K562 (cell line): ENCODE results near the gene ZNF655. TPM values are rescaled to one million over a fixed set of nuclear protein-coding genes. Genes with fewer than 3 reads are reported as not detected.
A peak's percentile ranks its signal among the peaks of the same experiment; 100 is the strongest.

Source experiments
- CHCHD3 ChIP-seq: fragments of 250-450 bp; sonication (Bioruptor Pico); IDR thresholded peaks from 2 replicates; pipeline ENCODE4 v2.1.2; 2022; ENCODE audit warnings: mild to moderate bottlenecking
- CTBP1 ChIP-seq: fragments of 450-650 bp; IDR thresholded peaks from 2 replicates; pipeline ENCODE4 v1.6.1; 2016; ENCODE audit warnings: borderline replicate concordance
- HES1 ChIP-seq: fragments of 450-650 bp; IDR thresholded peaks from 2 replicates; pipeline ENCODE4 v1.6.1; 2016; ENCODE audit warnings: low read depth, mild to moderate bottlenecking, moderate library complexity
- HNRNPH1 ChIP-seq: fragments of 200-400 bp; formaldehyde crosslinking; optimal IDR thresholded peaks from 2 replicates; pipeline ENCODE3; 2017; ENCODE audit warnings: low read depth, mild to moderate bottlenecking, low read length, moderate library complexity
- KDM1A ChIP-seq, 2 experiments: fragments of 450-650 bp; IDR thresholded peaks; 2 replicates each; pipeline ENCODE4 v1.6.1; 2016; ENCODE audit warnings: mild to moderate bottlenecking in 2 of 2
- L3MBTL2 ChIP-seq: fragments of 450-650 bp; IDR thresholded peaks from 2 replicates; pipeline ENCODE4 v1.6.1; 2016; ENCODE audit warnings: mild to moderate bottlenecking, moderate library complexity
- LCOR ChIP-seq: sonication (generic); formaldehyde crosslinking; IDR thresholded peaks from 2 replicates; pipeline ENCODE4 v1.8.0; 2022; ENCODE audit warnings: mild to moderate bottlenecking, missing genetic modification reagents
- MAX ChIP-seq: sonication (generic); formaldehyde crosslinking; IDR thresholded peaks from 2 replicates; pipeline ENCODE4 v1.9.0; 2022; ENCODE audit warnings: mild to moderate bottlenecking, missing genetic modification reagents
- MEIS2 ChIP-seq: fragments of 450-650 bp; IDR thresholded peaks from 2 replicates; pipeline ENCODE4 v1.6.1; 2014; ENCODE audit warnings: mild to moderate bottlenecking; ENCODE audit not compliant: partially characterized antibody
- NCOR1 ChIP-seq: fragments of 450-650 bp; IDR thresholded peaks from 2 replicates; pipeline ENCODE4 v1.6.1; 2016; ENCODE audit warnings: mild to moderate bottlenecking, moderate library complexity
- NR2C1 ChIP-seq, 2 experiments: fragments of 450-650 bp; IDR thresholded peaks; 2 replicates each; pipeline ENCODE4 v1.6.1; 2017; ENCODE audit warnings: mild to moderate bottlenecking in 2 of 2, antibody characterized with exemption in 1 of 2, inconsistent platforms in 1 of 2, missing compliant biosample characterization in 1 of 2, missing genetic modification characterization in 1 of 2
- RCOR1 ChIP-seq, 2 experiments: IDR thresholded peaks; 2 replicates each; pipeline ENCODE4 v1.6.1; 2012; ENCODE audit warnings: low read depth in 2 of 2, low read length in 2 of 2, borderline replicate concordance in 1 of 2, improper control_type of control experiment in 1 of 2
- RFX1 ChIP-seq: fragments of 450-650 bp; IDR thresholded peaks from 2 replicates; pipeline ENCODE4 v1.6.1; 2016; ENCODE audit warnings: mild to moderate bottlenecking, moderate library complexity
- RNF2 ChIP-seq: sonication (generic); IDR thresholded peaks from 2 replicates; pipeline ENCODE4 v1.6.1; 2016
- SOX6 ChIP-seq: fragments of 450-650 bp; IDR thresholded peaks from 2 replicates; pipeline ENCODE4 v1.6.1; 2014; ENCODE audit warnings: mild to moderate bottlenecking
- TAL1 ChIP-seq: fragments of 450-650 bp; IDR thresholded peaks from 2 replicates; pipeline ENCODE4 v1.6.1; 2016; ENCODE audit warnings: mild to moderate bottlenecking
- TCF3 ChIP-seq: sonication (generic); formaldehyde crosslinking; IDR thresholded peaks from 2 replicates; pipeline ENCODE4 v1.4.0; 2020; ENCODE audit warnings: mild to moderate bottlenecking, missing genetic modification reagents
- ZNF75A ChIP-seq: fragments of 450-650 bp; formaldehyde crosslinking; IDR thresholded peaks from 2 replicates; pipeline ENCODE4 v1.4.0; 2020; ENCODE audit warnings: mild to moderate bottlenecking
- polyA plus RNA-seq, 8 experiments: library from polyadenylated mRNA; depleted of rRNA in 4 of 8; stranded (reverse) in 5 of 8; unstranded in 3 of 8; fragments of >200 nt; fragmentation: Nextera tagmentation in 2 of 8; fragmentation: Illumina TruSeq in 1 of 8; extraction: Ambion mirVana in 2 of 8; extraction: Trizol in 1 of 8; gene quantifications; 2 replicates each; pipeline versions ENCODE4 v1.2.1 to v1.2.3, GENCODE V29; 2011 to 2014; ENCODE audit warnings: inconsistent platforms in 1 of 8, missing spikeins in 1 of 8
- total RNA-seq, 7 experiments: library from RNA; depleted of rRNA in 6 of 7; stranded (reverse); fragments of >200 nt in 6 of 7; fragmentation: Illumina TruSeq in 2 of 7; extraction: Trizol in 2 of 7; gene quantifications; 2 replicates each; pipeline versions ENCODE4 v1.2.1 to v1.2.3, GENCODE V29; 2011 to 2021; ENCODE audit warnings: low replicate concordance in 1 of 7

The ZNF655 gene
- total and polyA plus RNA-seq, 9 of the 15 experiments (the other 6 are each of a cell fraction or from before 2014, with no cell fraction given), result 25.7 to 130 (median 95.2) TPM

- peak; percentile 48; the same call in 1 of the 2 replicates for TF ChIP-seq ZNF75A (CRISPR knock-in tag)
- peak; percentile 50 for TF ChIP-seq TCF3 (CRISPR knock-in tag)
- 0 out of 2 replicates have a peak, but pooled peaks have one; percentile 31 for TF ChIP-seq MAX (CRISPR knock-in tag)
- TF ChIP-seq KDM1A (IDR thresholded peaks at IDR 0.05), result peak; percentile 87 to 90; a peak in 3 of 4 replicates
- peak in 1 of 2 experiments; percentile 89; a peak in 2 of 4 replicates for TF ChIP-seq RCOR1 (IDR thresholded peaks at IDR 0.05; ENCODE audit: borderline replicate concordance in 1 of 2, low read depth in 2 of 2, low read length in 2 of 2)
- TF ChIP-seq HNRNPH1, result no peak
- TF ChIP-seq RFX1, result no peak
- peak; percentile 29; the same call in 1 of the 2 replicates for TF ChIP-seq CTBP1
- no peak for TF ChIP-seq CHCHD3 (CRISPR knock-in tag)
- TF ChIP-seq TAL1, result peak; percentile 36
- TF ChIP-seq NCOR1, result peak; percentile 14; the same call in 1 of the 2 replicates
- TF ChIP-seq RNF2, result peak; percentile 22; the same call in 1 of the 2 replicates
- TF ChIP-seq L3MBTL2, result peak; percentile 84
- peak; percentile 81 for TF ChIP-seq MEIS2
- 0 out of 2 replicates have a peak, but pooled peaks have one; percentile 19 for TF ChIP-seq SOX6
- TF ChIP-seq NR2C1 (IDR thresholded peaks at IDR 0.05), result no peak
- TF ChIP-seq NR2C1 (tag; IDR thresholded peaks at IDR 0.05), result 0 out of 2 replicates have a peak, but pooled peaks have one; percentile 37
- 0 out of 2 replicates have a peak, but pooled peaks have one; percentile 44 for TF ChIP-seq LCOR
- TF ChIP-seq HES1, result peak; percentile 79
Observed at GRCh38 chr7:99539213-99539811, 19.1 kb upstream of the ZNF655 start (continued).
